ENCODE data around the gene FOXO6.

DNA sequence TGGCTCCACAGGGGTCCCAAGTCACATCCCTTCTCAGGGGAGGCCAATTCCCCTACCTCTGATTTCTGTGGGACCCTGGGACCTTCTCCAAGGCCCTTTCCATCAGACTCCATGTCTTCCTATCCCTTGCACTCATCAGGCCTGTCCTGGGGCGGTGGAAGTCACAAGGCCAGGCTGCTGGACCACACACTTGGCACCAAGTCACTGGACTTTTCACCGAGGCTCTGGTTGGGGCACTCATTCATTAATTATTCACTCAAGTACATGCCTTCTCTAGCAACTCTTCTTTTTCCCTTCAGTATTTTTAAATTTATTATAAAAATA is 11.2 kb upstream of the FOXO6 start:
- TF ChIP-seq, protein P1, sequence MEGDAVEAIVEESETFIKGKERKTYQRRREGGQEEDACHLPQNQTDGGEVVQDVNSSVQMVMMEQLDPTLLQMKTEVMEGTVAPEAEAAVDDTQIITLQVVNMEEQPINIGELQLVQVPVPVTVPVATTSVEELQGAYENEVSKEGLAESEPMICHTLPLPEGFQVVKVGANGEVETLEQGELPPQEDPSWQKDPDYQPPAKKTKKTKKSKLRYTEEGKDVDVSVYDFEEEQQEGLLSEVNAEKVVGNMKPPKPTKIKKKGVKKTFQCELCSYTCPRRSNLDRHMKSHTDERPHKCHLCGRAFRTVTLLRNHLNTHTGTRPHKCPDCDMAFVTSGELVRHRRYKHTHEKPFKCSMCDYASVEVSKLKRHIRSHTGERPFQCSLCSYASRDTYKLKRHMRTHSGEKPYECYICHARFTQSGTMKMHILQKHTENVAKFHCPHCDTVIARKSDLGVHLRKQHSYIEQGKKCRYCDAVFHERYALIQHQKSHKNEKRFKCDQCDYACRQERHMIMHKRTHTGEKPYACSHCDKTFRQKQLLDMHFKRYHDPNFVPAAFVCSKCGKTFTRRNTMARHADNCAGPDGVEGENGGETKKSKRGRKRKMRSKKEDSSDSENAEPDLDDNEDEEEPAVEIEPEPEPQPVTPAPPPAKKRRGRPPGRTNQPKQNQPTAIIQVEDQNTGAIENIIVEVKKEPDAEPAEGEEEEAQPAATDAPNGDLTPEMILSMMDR (optimal IDR thresholded peaks at IDR 0.05 in 1 of 3, IDR thresholded peaks at IDR 0.05 in 1 of 3, conservative IDR thresholded peaks at IDR 0.05 in 1 of 3; ENCODE audit: extremely low read depth in 1 of 3, insufficient read depth in 2 of 3, low read length in 3 of 3), result no peak
- TF ChIP-seq EZH2 (IDR thresholded peaks at IDR 0.05; ENCODE audit: low read length), result no peak
